HEK293 (cell line): ENCODE results near the gene SLC25A25.

ENCODE experiments used
- EGR2 ChIP-seq: fragments of 450-650 bp; formaldehyde crosslinking; IDR thresholded peaks from 2 replicates; pipeline ENCODE4 v1.5.1; 2016; ENCODE audit warnings: low read depth, missing biosample characterization, missing genetic modification characterization
- GFI1B ChIP-seq: fragments of 450-650 bp; formaldehyde crosslinking; IDR thresholded peaks from 2 replicates; pipeline ENCODE4 v1.5.1; 2016; ENCODE audit warnings: missing biosample characterization, missing genetic modification characterization
- MYNN ChIP-seq: fragments of 450-650 bp; formaldehyde crosslinking; IDR thresholded peaks from 2 replicates; pipeline ENCODE4 v1.5.1; 2016; ENCODE audit warnings: missing biosample characterization, missing genetic modification characterization, borderline replicate concordance
- PRDM6 ChIP-seq: fragments of 450-650 bp; formaldehyde crosslinking; IDR thresholded peaks from 2 replicates; pipeline ENCODE4 v1.5.1; 2017; ENCODE audit warnings: missing biosample characterization, missing genetic modification characterization
- REST ChIP-seq: fragments of 450-650 bp; formaldehyde crosslinking; IDR thresholded peaks from 2 replicates; pipeline ENCODE4 v1.5.1; 2016; ENCODE audit warnings: missing biosample characterization, missing genetic modification characterization
- WT1 ChIP-seq: fragments of 450-650 bp; formaldehyde crosslinking; IDR thresholded peaks from 2 replicates; pipeline ENCODE4 v1.5.1; 2016; ENCODE audit warnings: missing biosample characterization, missing genetic modification characterization
- ZFP3 ChIP-seq: fragments of 450-650 bp; formaldehyde crosslinking; IDR thresholded peaks from 2 replicates; pipeline ENCODE4 v1.5.1; 2016; ENCODE audit warnings: low read depth, missing biosample characterization, missing genetic modification characterization
- ZNF148 ChIP-seq: fragments of 450-650 bp; formaldehyde crosslinking; IDR thresholded peaks from 2 replicates; pipeline ENCODE4 v1.5.0; 2017; ENCODE audit warnings: missing biosample characterization, missing genetic modification characterization, borderline replicate concordance
- ZNF175 ChIP-seq: fragments of 450-650 bp; formaldehyde crosslinking; IDR thresholded peaks from 2 replicates; pipeline ENCODE4 v1.5.1; 2016; ENCODE audit warnings: missing biosample characterization, missing genetic modification characterization
- ZNF394 ChIP-seq: fragments of 450-650 bp; formaldehyde crosslinking; IDR thresholded peaks from 2 replicates; pipeline ENCODE4 v1.5.1; 2016; ENCODE audit warnings: missing biosample characterization, missing genetic modification characterization, mild to moderate bottlenecking, moderate library complexity, borderline replicate concordance
- ZNF549 ChIP-seq: fragments of 450-650 bp; IDR thresholded peaks from 2 replicates; pipeline ENCODE4 v1.5.1; 2018; ENCODE audit warnings: missing biosample characterization, missing genetic modification characterization, mild to moderate bottlenecking, inconsistent platforms, moderate library complexity
- ZNF664 ChIP-seq: fragments of 450-650 bp; formaldehyde crosslinking; IDR thresholded peaks from 2 replicates; pipeline ENCODE4 v1.5.1; 2016; ENCODE audit warnings: missing biosample characterization, missing genetic modification characterization
- ZNF76 ChIP-seq: fragments of 450-650 bp; formaldehyde crosslinking; IDR thresholded peaks from 2 replicates; pipeline ENCODE4; 2016; ENCODE audit warnings: low read depth, missing biosample characterization, missing genetic modification characterization, borderline replicate concordance
- ZNF776 ChIP-seq: fragments of 450-650 bp; formaldehyde crosslinking; IDR thresholded peaks from 2 replicates; pipeline ENCODE4 v1.5.0; 2017; ENCODE audit warnings: missing biosample characterization, missing genetic modification characterization, borderline replicate concordance
- TF ChIP-seq, protein P1 (sequence below): fragments of 450-650 bp; formaldehyde crosslinking; conservative IDR thresholded peaks from 2 replicates; pipeline ENCODE4 v1.5.1; 2016; ENCODE audit warnings: low read depth, missing biosample characterization, missing genetic modification characterization
- TF ChIP-seq, protein P2 (sequence below): fragments of 450-650 bp; formaldehyde crosslinking; IDR thresholded peaks from 2 replicates; pipeline ENCODE4 v1.5.1; 2016; ENCODE audit warnings: missing biosample characterization, missing genetic modification characterization

SLC25A25 gene

DNA sequence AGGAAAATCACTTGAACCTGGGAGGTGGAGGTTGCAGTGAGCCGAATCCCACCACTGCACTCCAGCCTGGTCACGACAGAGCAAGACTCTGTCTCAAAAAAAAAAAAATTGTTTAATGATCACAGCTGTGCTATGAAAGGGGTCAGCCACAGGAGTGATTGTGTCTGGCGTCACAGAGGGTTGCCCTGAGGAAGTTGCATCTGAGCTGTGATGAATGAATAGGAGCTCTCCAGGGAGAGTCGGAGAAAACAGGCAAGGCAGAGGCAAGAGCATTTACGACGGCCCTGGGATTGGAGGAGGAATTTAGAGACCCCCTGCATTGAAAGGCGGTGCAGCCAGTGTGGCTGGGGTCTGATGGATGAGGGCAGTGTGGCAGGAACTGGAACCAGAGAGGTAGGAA is 26.0 kb upstream of the SLC25A25 start (continued):
- TF ChIP-seq, protein P1, sequence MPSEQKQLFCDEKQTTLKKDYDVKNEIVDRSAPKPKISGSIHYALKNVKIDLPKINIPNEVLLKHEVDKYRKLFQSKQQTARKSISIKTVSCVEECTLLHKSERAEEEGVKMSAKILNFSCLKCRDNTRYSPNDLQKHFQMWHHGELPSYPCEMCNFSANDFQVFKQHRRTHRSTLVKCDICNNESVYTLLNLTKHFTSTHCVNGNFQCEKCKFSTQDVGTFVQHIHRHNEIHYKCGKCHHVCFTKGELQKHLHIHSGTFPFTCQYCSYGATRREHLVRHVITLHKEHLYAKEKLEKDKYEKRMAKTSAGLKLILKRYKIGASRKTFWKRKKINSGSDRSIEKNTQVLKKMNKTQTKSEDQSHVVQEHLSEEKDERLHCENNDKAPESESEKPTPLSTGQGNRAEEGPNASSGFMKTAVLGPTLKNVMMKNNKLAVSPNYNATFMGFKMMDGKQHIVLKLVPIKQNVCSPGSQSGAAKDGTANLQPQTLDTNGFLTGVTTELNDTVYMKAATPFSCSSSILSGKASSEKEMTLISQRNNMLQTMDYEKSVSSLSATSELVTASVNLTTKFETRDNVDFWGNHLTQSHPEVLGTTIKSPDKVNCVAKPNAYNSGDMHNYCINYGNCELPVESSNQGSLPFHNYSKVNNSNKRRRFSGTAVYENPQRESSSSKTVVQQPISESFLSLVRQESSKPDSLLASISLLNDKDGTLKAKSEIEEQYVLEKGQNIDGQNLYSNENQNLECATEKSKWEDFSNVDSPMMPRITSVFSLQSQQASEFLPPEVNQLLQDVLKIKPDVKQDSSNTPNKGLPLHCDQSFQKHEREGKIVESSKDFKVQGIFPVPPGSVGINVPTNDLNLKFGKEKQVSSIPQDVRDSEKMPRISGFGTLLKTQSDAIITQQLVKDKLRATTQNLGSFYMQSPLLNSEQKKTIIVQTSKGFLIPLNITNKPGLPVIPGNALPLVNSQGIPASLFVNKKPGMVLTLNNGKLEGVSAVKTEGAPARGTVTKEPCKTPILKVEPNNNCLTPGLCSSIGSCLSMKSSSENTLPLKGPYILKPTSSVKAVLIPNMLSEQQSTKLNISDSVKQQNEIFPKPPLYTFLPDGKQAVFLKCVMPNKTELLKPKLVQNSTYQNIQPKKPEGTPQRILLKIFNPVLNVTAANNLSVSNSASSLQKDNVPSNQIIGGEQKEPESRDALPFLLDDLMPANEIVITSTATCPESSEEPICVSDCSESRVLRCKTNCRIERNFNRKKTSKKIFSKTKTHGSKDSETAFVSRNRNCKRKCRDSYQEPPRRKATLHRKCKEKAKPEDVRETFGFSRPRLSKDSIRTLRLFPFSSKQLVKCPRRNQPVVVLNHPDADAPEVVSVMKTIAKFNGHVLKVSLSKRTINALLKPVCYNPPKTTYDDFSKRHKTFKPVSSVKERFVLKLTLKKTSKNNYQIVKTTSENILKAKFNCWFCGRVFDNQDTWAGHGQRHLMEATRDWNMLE (tag by site-specific recombination), result no peak
- no peak for TF ChIP-seq ZNF148 (tag by site-specific recombination)
- TF ChIP-seq REST, result no peak
- TF ChIP-seq ZNF776 (tag by site-specific recombination), result no peak
- TF ChIP-seq, protein P2, sequence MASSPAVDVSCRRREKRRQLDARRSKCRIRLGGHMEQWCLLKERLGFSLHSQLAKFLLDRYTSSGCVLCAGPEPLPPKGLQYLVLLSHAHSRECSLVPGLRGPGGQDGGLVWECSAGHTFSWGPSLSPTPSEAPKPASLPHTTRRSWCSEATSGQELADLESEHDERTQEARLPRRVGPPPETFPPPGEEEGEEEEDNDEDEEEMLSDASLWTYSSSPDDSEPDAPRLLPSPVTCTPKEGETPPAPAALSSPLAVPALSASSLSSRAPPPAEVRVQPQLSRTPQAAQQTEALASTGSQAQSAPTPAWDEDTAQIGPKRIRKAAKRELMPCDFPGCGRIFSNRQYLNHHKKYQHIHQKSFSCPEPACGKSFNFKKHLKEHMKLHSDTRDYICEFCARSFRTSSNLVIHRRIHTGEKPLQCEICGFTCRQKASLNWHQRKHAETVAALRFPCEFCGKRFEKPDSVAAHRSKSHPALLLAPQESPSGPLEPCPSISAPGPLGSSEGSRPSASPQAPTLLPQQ (tag by site-specific recombination), result no peak
- no peak for TF ChIP-seq ZNF394 (tag by site-specific recombination)
- TF ChIP-seq WT1 (tag by site-specific recombination), result no peak
- no peak for TF ChIP-seq PRDM6 (tag by site-specific recombination)
- TF ChIP-seq ZNF549 (tag by site-specific recombination), result no peak
- TF ChIP-seq EGR2 (tag by site-specific recombination), result no peak
- TF ChIP-seq MYNN (tag by site-specific recombination), result no peak
- no peak for TF ChIP-seq ZFP3
- no peak for TF ChIP-seq GFI1B (tag by site-specific recombination)
- no peak for TF ChIP-seq ZNF76 (tag by site-specific recombination)
- TF ChIP-seq ZNF664, result no peak
- TF ChIP-seq ZNF175 (tag by site-specific recombination), result no peak
